Measurements from ENCODE around the gene MED9. TPM values are rescaled to one million over a fixed set of nuclear protein-coding genes. Genes with fewer than 3 reads are reported as not detected.
A peak's percentile ranks its signal among the peaks of the same experiment; 100 is the strongest.

MED9 gene
- total and polyA plus RNA-seq, 2 of the 8 experiments (the other 6 are each of a cell fraction or from before 2014, with no cell fraction given) = 15.8 to 19.7 TPM

DNA sequence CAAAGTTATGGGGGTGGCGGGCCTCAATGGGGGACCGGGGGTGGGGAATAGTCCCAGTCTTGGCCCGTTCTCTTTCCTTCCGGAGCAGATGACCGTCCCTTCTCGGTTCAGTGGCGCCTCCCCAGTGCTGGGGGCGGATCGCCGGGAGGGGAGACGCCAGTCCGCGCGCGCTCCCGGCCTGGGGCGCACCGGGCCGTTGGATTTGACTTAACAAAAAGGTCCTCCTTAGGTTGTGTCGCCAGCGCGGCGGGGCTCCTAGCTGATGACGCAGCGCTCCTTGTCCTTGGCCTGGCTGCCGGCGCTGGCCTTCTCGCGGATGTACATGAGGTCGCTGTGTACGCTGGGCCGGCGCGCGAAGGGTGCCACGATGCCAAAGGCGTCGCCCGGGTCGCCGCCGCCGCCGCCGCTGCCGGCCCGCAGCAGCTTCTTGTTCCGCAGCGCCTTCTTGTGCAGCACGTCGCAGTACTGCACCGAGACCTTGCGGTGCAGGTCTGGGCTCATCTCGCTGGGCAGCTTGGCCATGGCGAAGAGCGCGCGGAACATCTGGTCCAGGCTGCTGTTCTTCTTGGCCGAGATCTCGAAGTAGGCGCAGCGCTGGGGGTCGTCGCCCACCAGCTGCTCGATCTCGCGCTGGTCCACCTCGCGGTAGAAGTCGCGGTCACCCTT is 18.2 kb downstream of the MED9 start:
- Histone ChIP-seq H4K8ac (ENCODE audit: extremely low read depth, insufficient read depth, low read length) (peak overlapping the region; percentile 57; the same call in 1 of the 2 replicates), H3K79me1 (ENCODE audit: low read depth, low read length) (peaks cover 2% of the 10 kb centered on the region), H4K20me1 (replicated peaks in 1 of 2; ENCODE audit: control insufficient read depth in 1 of 2, insufficient read depth in 2 of 2, low read length in 2 of 2) (peaks cover 18 to 20% of the 10 kb centered on the region in 2 experiments), H3K14ac (ENCODE audit: insufficient read length) (peak overlapping the region; percentile 58), H3K36me3 (ENCODE audit: control insufficient read depth in 2 of 4, insufficient read depth in 4 of 4, low read length in 3 of 4) (peaks cover 3 to 16% (median 8%) of the 10 kb centered on the region in 4 experiments; a peak in 7 of 8 replicates), H2AK5ac (ENCODE audit: low read depth, low read length) (peak overlapping the region; percentile 78; the same call in 1 of the 2 replicates), H3K79me2 (ENCODE audit: control insufficient read depth in 1 of 2, insufficient read depth in 2 of 2, low read length in 2 of 2) (0 out of 4 replicates have a peak, but pooled peaks cover 0 to 2% of the 10 kb centered on the region in 2 experiments), H2BK15ac (ENCODE audit: low read length) (0 out of 2 replicates have a peak overlapping the region, but pooled peaks have one; percentile 95), H3K23me2 (ENCODE audit: low read depth, low read length) (peaks cover 23% of the 10 kb centered on the region; the same call in 1 of the 2 replicates), H3K23ac (ENCODE audit: insufficient read length) (peak overlapping the region; percentile 2), H2BK5ac (ENCODE audit: low read depth, low read length) (no peak overlapping the region), H3K9ac (replicated peaks in 1 of 4; ENCODE audit: extremely low read depth in 1 of 4, low read depth in 3 of 4, low read length in 3 of 4) (peak overlapping the region in 3 of 4 experiments; percentile 1 to 45 (median 35); a peak in 5 of 7 replicates), H3K4me2 (ENCODE audit: insufficient read depth in 1 of 2, low read depth in 2 of 2, low read length in 2 of 2) (peak overlapping the region; percentile 89 to 99), H4K5ac (ENCODE audit: insufficient read length, low read depth, low read length) (no peak overlapping the region), H3K56ac (replicated peaks; ENCODE audit: insufficient read length, low read depth, low read length) (no peak overlapping the region), H2BK12ac (ENCODE audit: low read depth, low read length) (peak overlapping the region; percentile 87; the same call in 1 of the 2 replicates), H3K9me3 (ENCODE audit: insufficient read depth in 2 of 2, low read depth in 1 of 2, low read length in 1 of 2) (no peaks in the 10 kb centered on the region), H3K18ac (ENCODE audit: extremely low read depth, low read length) (peak overlapping the region; percentile 88), H2AFZ (ENCODE audit: low read length) (peak overlapping the region; percentile 48; the same call in 1 of the 2 replicates), H3K4me1 (replicated peaks in 1 of 4; ENCODE audit: control insufficient read depth in 3 of 4, insufficient read depth in 4 of 4, low read length in 3 of 4) (peaks cover 5 to 29% (median 22%) of the 10 kb centered on the region in 4 experiments), H3K4ac (replicated peaks; ENCODE audit: insufficient read length, low read depth, low read length) (peak overlapping the region; percentile 100), H3K27me3 (replicated peaks in 1 of 4; ENCODE audit: control insufficient read depth in 3 of 4, extremely low read depth in 1 of 4, insufficient read depth in 3 of 4, low read length in 3 of 4) (peaks cover 14 to 26% (median 22%) of the 10 kb centered on the region in 4 experiments; a peak in 6 of 7 replicates), H2BK20ac (ENCODE audit: low read length) (no peak overlapping the region), H4K91ac (replicated peaks; ENCODE audit: insufficient read length, low read length) (peak overlapping the region; percentile 71), H2BK120ac (replicated peaks; ENCODE audit: low read depth, low read length) (peak overlapping the region; percentile 65), H3K27ac (ENCODE audit: low read depth, low read length) (no peak overlapping the region), H3K4me3 (ENCODE audit: extremely low read depth in 1 of 4, insufficient read depth in 2 of 4, low read depth in 3 of 4, low read length in 4 of 4) (peak overlapping the region; percentile 16 to 70 (median 50))
- FAIRE-seq (no peak), DNase-seq (ENCODE audit: low read depth in 1 of 2, low spot score in 2 of 2) (peak in 1 of 2 experiments; percentile 76)
- POLR2A ChIA-PET (ENCODE audit: partially characterized antibody) = interaction anchor here (0.8 to 4.7 kb wide), 13 partner anchors 8 to 342 kb away, joined by 3 to 26 read pairs (median 5); partner anchors contain the start of genes MED9, PEMT and SREBF1
- whole genome bisulfite sequencing, 2 experiments (ENCODE audit: extremely low coverage in 1 of 2, insufficient coverage in 1 of 2, insufficient read length in 1 of 2, insufficient replicate concordance in 2 of 2, low coverage in 1 of 2, low lambda C conversion rate in 2 of 2, missing lambda C conversion rate in 1 of 2) = 4% methylated on average over 65 of the region's 71 CpGs; no CpG with 5 or more reads in 1 of the 2 experiments
- CTCF ChIA-PET (ENCODE audit: partially characterized antibody) = interaction anchor here (0.8 to 5.7 kb wide), 5 partner anchors 11 to 148 kb away, joined by 4 to 81 read pairs (median 26); no protein-coding TSS in a partner anchor
- TF ChIP-seq GTF2F1 (IDR thresholded peaks at IDR 0.05; ENCODE audit: borderline replicate concordance, low read depth, low read length) = no peak
- peak; percentile 68 for TF ChIP-seq KDM4A (IDR thresholded peaks at IDR 0.05; ENCODE audit: low read depth, low read length, severe bottlenecking)
- no peak for TF ChIP-seq CHD1 (IDR thresholded peaks at IDR 0.05; ENCODE audit: low read depth, low read length)
- TF ChIP-seq ASH2L (IDR thresholded peaks at IDR 0.05; ENCODE audit: low read length) = no peak
- TF ChIP-seq RNF2 (IDR thresholded peaks at IDR 0.05; ENCODE audit: borderline replicate concordance, low read depth, low read length, missing control alignments, poor library complexity, severe bottlenecking) = peak; percentile 49
- no peak for TF ChIP-seq HDAC6 (IDR thresholded peaks at IDR 0.05; ENCODE audit: low read depth, low read length)
- no peak for TF ChIP-seq YY1 (IDR thresholded peaks at IDR 0.05; ENCODE audit: low read depth, low read length)
- no peak for TF ChIP-seq RAD21 (IDR thresholded peaks at IDR 0.05 in 1 of 2, conservative IDR thresholded peaks at IDR 0.05 in 1 of 2; ENCODE audit: low read depth in 2 of 2, low read length in 2 of 2)
- TF ChIP-seq GABPA (IDR thresholded peaks at IDR 0.05; ENCODE audit: borderline replicate concordance, insufficient read depth, low read length) = no peak
- no peak for TF ChIP-seq CBX8 (IDR thresholded peaks at IDR 0.05; ENCODE audit: borderline replicate concordance, low read depth, low read length)
